ENCODE measurements around the gene PRADC1.
A peak's percentile ranks its signal among the peaks of the same experiment; 100 is the strongest.

The PRADC1 gene

GRCh38 chr2:73233154-73233931 lies at the start of gene PRADC1:
Gene PRADC1, minus strand, starts transcription at chr2:73233239. Its CDS starts 79 bp downstream, at chr2:73233160.
- TF ChIP-seq GATA1 (IDR thresholded peaks at IDR 0.05; ENCODE audit: low read depth, low read length) (no peak), POLR2A (IDR thresholded peaks at IDR 0.05; ENCODE audit: low read length) (peak; percentile 33)
- peak; percentile 99 for DNase-seq

- TF ChIP-seq POLR2A (IDR thresholded peaks at IDR 0.05; ENCODE audit: low read length) (no peak), GATA1 (IDR thresholded peaks at IDR 0.05; ENCODE audit: low read depth, low read length) (no peak)
- no peak for DNase-seq
These were observed 48.2 kb upstream of the PRADC1 start for GRCh38 chr2:73281244-73281643.

GRCh38 chr2:73279852-73280251 lies 46.8 kb upstream of the PRADC1 start:
- DNase-seq, result no peak
- no peak for TF ChIP-seq POLR2A (IDR thresholded peaks at IDR 0.05; ENCODE audit: low read length)
- TF ChIP-seq GATA1 (IDR thresholded peaks at IDR 0.05; ENCODE audit: low read depth, low read length), result no peak

GRCh38 chr2:73272270-73272669 lies 39.2 kb upstream of the PRADC1 start:
- no peak for DNase-seq
- TF ChIP-seq GATA1 (IDR thresholded peaks at IDR 0.05; ENCODE audit: low read depth, low read length) (no peak), POLR2A (IDR thresholded peaks at IDR 0.05; ENCODE audit: low read length) (no peak)

- no peak for DNase-seq
- TF ChIP-seq GATA1 (IDR thresholded peaks at IDR 0.05; ENCODE audit: low read depth, low read length) (no peak), POLR2A (IDR thresholded peaks at IDR 0.05; ENCODE audit: low read length) (no peak)
These were observed 36.8 kb upstream of the PRADC1 start for GRCh38 chr2:73269686-73270465.

- no peak for DNase-seq
- TF ChIP-seq GATA1 (IDR thresholded peaks at IDR 0.05; ENCODE audit: low read depth, low read length), result no peak
- TF ChIP-seq POLR2A (IDR thresholded peaks at IDR 0.05; ENCODE audit: low read length), result no peak
These were observed 36.0 kb upstream of the PRADC1 start for GRCh38 chr2:73268830-73269685.

- no peak for DNase-seq
- no peak for TF ChIP-seq GATA1 (IDR thresholded peaks at IDR 0.05; ENCODE audit: low read depth, low read length)
- TF ChIP-seq POLR2A (IDR thresholded peaks at IDR 0.05; ENCODE audit: low read length), result no peak
These were observed 35.4 kb upstream of the PRADC1 start for GRCh38 chr2:73268366-73268829.

- TF ChIP-seq GATA1 (IDR thresholded peaks at IDR 0.05; ENCODE audit: low read depth, low read length), result no peak
- no peak for TF ChIP-seq POLR2A (IDR thresholded peaks at IDR 0.05; ENCODE audit: low read length)
- DNase-seq, result no peak
These were observed 34.0 kb upstream of the PRADC1 start for GRCh38 chr2:73267008-73267407.

GRCh38 chr2:73266061-73266901 lies 33.2 kb upstream of the PRADC1 start:
- no peak for DNase-seq
- TF ChIP-seq POLR2A (IDR thresholded peaks at IDR 0.05; ENCODE audit: low read length) (no peak), GATA1 (IDR thresholded peaks at IDR 0.05; ENCODE audit: low read depth, low read length) (no peak)

- TF ChIP-seq GATA1 (IDR thresholded peaks at IDR 0.05; ENCODE audit: low read depth, low read length) (no peak), POLR2A (IDR thresholded peaks at IDR 0.05; ENCODE audit: low read length) (no peak)
- no peak for DNase-seq
These were observed 32.4 kb upstream of the PRADC1 start for GRCh38 chr2:73265298-73266060.

- DNase-seq, result no peak
- TF ChIP-seq POLR2A (IDR thresholded peaks at IDR 0.05; ENCODE audit: low read length), result no peak
- no peak for TF ChIP-seq GATA1 (IDR thresholded peaks at IDR 0.05; ENCODE audit: low read depth, low read length)
These were observed 31.7 kb upstream of the PRADC1 start for GRCh38 chr2:73264783-73265182.

- TF ChIP-seq POLR2A (IDR thresholded peaks at IDR 0.05; ENCODE audit: low read length) (no peak), GATA1 (IDR thresholded peaks at IDR 0.05; ENCODE audit: low read depth, low read length) (no peak)
- DNase-seq, result no peak
These were observed 31.2 kb upstream of the PRADC1 start for GRCh38 chr2:73264332-73264606.

Measured in erythroblast (primary cell).